GM21737 (cell line): ENCODE data around the gene RNF144B.

Source experiments
- ATAC-seq: cut with Tn5 transposase; IDR thresholded peaks from one replicate; pipeline ENCODE4 v1.9.1; 2021; ENCODE audit warnings: mild to moderate bottlenecking, moderate library complexity; ENCODE audit not compliant: unreplicated experiment

Gene RNF144B

GRCh38 chr6:18477301-18477941, 90.3 kb downstream of the RNF144B start:
- ATAC-seq = no peak

DNA sequence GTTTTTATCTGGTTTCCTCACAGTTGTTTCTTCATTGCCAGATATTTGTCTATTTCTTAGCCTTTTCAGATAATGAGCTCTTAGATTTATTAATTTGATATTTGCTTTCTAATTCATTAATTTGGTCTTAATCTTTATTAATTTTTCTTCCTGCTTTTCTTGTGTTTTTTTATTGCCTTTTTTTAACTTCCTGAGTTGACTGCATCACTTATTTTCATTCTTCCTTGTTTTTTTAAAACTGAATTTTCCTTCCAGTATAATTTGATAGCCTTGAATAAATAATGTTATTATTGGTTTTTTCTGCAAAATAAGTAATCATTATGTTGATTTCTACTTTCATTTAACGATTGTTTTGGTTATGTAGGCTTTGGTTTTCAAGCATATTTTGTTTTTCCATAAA, 91.5 kb downstream of the RNF144B start:
- no peak for ATAC-seq

DNA sequence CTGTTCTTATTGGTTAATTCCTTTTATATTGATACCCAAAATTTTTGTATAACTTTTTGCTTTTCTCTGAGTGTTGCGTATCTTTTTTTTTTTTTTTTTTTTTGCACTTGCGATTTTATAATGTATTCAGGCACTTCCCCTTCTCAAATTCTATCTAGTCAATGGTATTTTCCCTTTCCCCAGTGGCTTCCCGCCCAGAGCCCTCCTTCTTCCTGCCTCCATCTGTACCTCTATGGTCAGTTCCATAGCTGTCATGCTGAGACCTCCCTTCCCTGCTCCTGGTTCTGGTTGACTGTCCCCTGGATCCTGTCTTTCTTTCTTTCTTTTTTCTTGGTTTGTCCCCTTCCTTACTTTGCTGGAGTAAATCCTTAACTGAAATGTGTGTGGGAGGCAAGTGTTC, 94.7 kb downstream of the RNF144B start:
- ATAC-seq = no peak

DNA sequence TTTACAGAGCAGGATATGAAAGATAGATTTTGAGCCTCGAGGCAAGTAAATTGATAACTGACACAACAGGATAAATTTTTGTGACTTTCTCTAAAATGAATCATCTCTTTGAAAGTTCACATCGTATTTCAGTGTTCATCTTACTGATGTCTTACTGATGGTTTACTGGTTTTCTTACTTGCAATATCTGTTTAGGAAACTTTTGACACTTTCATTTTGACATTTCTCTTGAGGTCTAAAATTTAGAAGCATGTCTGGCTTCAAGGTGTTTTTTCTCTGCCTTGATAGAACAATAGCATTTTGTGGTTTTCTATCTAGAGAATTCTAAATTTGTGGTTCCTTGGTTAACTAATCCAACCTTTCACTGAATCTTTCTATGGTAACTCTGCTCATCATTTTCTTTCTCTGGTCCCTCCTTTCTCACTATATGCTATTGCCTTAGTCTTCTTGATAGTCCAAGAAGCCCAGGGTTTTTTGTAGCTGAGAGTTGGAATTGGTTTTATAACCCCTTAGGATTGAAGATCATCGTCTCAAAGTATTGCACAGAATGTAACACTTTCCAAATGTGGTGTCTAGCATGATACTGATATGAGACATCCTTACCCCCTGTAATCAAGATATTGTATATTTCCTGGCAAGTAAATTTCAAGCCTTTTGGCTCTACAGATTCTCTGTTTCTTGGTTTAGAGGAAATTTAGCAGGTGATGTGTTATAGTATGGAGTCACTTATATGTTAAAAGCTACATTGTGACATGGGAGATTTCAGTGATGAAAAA, 98.7 kb downstream of the RNF144B start:
- no peak for ATAC-seq

DNA sequence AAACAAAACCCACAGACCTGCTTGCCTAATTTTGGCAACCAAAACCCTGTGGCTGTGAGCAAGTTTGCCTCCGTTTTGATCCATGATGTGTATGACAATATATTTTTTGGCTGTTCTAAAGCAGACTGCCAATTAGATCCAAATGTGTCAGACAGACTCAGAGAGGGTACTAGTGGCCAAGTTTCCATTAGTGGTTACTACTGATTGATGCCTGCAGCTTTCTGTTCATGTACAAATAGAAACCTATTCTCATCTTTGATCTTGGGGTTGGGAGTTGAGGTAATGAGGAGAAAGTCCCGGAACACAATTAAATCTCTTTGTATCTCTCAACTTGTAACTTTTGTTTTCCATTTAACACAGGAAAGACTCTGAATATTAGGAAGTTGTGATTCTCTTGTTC, 100.9 kb downstream of the RNF144B start:
- ATAC-seq = no peak

DNA sequence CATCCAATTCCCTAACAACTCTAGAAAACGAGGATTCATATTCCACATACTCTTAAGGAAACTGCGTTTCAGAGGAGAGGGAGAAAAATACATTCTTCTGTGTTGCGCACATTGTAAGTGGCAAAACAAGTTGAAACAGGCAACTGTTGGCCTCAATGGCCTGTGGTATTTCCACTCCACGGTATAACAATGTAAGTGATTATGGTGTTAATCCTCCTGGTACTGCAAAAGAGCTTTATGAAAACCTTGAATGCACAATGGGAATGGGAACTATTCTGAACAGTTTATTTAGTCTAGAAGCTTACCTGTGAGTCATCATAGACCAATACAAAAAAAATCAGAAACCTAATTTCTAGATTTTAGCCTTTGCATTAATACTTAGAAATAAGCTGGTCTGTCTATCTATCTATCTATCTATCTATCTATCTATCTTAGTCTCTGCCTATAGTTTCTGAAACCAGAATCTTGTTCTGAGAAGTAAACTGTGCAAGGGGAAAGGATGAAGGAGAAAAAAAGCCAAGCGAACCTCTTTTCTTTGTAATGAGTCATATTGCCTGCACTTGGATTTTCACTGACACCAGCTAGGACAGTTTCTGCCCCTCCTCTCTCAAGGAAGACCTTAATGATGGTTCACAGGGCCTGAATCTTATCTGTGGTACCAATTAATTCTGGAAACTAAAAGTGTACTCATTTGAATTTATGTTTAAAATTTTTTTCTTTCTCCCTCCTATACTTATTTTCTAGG, 101.5 kb downstream of the RNF144B start:
- ATAC-seq = no peak

DNA sequence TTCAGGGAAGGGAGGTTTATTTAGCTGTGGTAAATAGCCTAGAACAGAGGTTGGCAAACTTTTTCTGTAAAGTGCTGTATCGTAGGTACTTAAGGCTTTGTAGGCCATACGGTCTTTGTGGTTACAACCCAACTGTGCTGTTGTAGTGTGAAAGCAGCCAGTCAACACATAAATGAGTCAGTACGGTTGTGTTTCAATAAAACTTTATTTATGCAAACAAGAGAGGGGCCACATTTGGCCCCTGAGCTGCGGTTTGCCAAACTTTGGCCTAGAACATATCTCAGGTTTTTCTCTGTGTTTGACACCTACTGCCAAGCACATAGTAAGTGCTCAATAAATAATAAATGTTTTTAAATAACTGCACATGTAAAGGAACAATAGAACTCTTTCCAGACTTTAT, 102.2 kb downstream of the RNF144B start:
- no peak for ATAC-seq

DNA sequence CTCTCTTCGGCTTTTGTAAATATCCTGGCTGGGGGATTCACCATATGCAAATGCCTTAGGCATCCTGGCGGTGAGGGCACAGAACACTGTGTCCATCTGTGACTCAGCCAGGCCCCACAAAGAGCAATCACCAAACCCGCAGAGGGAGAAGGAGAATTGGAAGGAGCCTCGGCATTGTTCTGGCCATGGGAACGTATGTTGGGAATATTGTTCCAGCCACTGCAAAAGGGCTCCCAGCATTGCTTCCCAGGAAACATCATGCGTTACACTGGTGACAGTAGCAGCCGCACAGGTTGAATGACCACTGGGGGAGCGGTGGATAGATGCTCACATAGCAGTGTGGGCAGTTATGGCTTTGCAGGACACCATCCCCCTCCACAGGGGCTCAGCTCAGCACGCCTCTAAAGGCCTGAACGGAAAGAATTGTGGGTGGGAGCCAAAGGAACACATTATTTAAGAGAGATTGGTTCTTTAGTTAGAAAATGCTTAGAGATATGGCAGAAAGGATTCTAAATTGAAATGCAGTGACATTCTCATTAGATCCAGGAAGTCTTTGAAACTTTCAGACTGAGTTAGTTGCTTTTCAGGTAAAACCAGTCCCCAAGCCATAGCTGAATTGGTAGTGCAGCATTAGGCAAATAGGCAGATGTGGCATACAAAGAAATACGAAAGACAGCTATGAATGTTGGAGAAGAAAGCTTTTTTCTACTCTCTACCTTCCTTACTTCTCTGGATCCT, 104.3 kb downstream of the RNF144B start:
- ATAC-seq = no peak

GRCh38 chr6:18492972-18493371, 105.8 kb downstream of the RNF144B start:
- ATAC-seq = no peak

DNA sequence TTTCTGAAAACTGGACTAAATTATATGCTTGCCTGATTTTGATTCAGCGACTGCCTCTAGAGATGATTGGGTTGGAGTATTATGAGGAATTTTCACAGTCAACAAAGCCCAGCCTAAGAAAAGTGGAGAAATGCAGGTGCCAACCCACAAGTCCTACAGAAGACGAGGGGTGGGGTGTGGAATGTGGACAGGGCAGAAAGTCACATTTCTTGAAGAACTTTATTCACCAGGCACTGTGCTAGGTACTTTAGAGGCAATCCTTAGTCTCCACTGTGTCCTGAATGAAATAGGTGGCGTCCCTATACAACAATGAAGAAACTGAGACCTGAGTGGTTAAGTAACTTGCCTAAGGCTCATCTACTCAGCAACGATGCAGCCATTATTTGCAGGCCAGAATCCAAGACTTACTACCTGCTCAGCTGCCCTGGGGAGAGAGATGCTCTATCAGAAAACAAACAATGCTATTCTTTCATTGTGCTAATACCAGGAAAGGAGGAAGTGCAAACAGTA, 106.3 kb downstream of the RNF144B start:
- no peak for ATAC-seq

DNA sequence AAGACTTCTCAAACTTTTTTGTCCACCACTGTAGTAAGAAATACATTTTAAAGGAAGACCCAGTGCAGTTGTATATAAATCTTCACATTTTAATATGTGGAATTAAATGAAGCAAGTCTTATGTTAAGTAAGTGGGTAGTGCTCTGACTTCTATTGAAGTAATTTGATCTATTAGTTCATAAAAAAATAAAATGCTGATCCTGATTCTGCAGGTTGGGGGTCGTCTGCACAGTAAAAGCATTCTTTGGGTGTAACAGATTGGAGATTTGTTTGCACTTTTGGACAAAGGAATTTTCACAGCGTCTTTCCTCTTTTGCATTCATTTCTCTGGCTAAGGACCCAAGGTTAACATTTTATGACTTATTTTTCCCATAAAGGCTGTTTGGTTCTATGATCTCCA, 106.8 kb downstream of the RNF144B start:
- no peak for ATAC-seq

- no peak for ATAC-seq
Observed at GRCh38 chr6:18495236-18495635, 108.1 kb downstream of the RNF144B start.

DNA sequence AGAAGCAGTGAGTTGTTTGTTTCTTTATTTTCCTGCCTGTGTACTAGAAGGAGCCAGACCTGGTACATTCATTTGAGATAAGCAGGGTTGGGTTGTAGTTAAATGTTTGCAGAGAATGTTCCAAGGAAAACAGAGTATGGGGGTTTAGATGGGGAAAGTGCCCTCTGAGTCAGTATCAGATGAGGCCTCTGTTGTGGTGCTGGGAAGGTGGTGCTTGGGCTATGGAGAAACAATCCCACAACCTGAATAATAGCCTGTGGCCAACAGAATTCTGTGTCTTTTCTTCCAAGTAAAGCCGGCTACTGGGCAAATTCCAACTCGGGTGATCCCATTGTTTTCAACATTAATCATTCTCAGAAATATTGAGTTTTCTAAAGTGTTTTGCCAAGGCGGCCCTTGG, 109.3 kb downstream of the RNF144B start:
- no peak for ATAC-seq

DNA sequence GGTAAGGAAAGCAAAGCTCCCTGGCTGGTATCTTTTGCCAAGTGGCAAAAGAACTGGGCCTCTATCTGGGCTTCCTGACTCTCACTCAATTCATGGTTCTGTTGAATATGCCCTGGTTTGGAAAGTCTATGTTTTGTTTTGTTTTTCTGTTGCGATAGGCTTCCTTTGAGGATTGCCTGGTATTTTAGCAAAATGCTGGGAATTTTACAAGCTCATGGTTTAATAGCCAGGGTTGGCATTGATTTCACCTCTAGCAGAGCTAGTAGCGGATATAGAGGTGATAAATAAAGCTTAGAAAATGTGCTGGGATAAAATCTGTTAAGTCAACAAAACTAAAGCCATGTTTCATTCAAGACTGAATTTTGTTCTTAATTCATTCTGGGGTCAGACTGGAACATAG, 109.9 kb downstream of the RNF144B start:
- ATAC-seq = no peak

- ATAC-seq = no peak
Observed at GRCh38 chr6:18498408-18498807, 111.3 kb downstream of the RNF144B start.

DNA sequence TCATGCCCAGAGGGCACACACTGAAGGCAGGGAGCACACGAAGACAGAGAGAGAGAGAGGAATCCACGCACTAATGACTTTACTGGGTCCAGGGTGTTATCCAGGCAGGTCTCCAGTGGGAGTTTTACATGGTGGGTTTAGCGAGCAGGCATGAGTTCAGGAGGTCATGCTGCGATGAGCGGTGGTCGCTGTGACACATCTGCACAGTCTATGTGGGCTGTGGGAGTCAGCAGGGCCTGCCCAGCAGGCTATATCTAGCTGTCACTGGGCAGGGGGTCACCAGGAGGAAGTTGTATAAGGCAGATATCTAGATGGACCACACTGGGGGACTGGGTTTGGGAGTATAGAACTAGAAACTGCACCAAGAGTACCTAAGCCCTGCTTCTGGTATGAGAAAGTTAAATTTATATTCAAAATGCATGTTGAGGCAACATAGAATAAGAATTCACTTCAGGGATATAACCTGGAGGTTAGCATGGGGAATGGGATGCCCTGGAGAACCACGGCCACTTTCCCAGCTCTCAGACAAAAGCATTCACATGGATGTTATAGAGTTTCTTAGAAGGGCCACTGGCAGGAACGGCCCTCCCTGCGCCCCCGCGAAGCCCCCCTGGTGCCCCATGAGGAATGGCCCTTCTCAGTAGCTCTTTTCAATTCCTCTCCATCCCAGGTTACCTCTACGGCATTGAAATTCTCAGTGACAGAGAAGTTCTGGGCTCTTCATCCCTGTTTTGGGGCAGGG, 113.9 kb downstream of the RNF144B start:
- no peak for ATAC-seq

- no peak for ATAC-seq
Observed at GRCh38 chr6:18501663-18502013, 114.5 kb downstream of the RNF144B start.

DNA sequence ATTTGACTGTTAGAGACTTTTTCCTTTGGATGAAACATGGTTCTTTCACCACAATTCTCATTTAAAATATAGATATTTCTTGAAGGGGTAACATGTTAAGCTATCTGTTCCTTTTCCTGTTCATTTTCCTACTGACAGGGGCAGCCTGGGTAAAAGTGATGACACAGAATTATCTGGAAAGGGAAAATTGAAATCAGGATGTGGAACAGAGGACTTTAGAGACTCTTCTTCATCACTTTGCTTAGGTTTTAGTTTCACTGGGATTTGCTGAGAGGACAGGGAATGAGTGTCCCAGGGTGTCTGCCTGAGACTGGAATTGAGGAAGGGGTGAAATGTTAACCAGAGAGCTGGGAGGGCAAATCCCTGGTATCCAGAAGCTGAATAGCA, 116.0 kb downstream of the RNF144B start:
- ATAC-seq = no peak

DNA sequence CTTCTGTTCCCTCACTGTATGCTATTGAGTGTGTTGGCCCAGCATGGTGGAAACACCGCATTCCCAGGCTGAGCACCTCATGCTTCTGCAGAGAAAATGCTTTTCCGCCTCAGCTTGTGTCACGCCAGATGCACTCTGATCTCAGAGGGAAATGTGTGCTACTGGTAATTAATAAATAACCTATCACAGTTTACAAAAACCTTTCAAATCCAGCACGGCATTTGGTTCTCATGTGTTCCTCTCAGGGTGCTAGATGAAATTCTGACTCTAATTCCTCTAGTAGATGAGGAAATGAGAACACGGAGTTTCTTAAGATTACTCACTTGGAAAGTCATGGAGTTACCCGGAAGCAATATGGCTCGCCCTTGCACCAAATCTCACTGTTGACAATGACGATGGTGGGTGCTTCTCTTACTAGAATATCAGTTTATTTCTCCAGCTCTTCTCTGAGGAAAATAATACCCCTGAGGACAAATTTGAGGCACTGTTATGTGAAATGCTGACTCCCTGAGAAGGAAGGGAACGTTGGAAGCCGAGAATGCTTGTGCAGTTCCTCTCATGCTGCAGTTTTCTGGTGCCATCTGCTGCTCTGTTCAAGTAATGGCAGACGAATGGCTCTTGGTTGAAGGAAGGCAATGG, 116.6 kb downstream of the RNF144B start:
- peak; percentile 78 for ATAC-seq

DNA sequence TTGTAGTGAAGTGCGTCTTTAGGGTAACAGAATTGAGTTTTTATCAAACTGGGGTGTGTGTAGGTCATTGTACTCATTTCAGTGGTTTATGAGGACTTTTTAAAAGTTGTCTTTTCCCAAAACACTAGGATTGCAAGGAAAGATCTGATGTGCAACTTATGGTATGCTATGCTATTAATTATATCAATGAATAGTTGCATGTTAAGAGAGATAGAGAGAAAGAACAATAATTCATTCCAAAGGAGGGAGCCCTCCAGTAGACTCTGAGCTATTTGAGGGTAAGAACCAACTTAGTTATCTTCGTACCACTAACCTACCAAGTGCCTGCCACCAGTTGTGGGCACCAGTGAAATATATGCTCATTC, 117.1 kb downstream of the RNF144B start:
- no peak for ATAC-seq
